Endothelial cell of umbilical vein (primary cell): ENCODE results near the gene CTIF. TPM values are rescaled to one million over a fixed set of nuclear protein-coding genes. Genes with fewer than 3 reads are reported as not detected.

ENCODE experiments used
- BruUV-seq: library from RNA; stranded (reverse); fragments of 400-500 nt; replicated peaks from 2 replicates; lab custom pipeline; 2021; lab: Mats Ljungman, UMichigan
- CTCF ChIA-PET: fragments of 300-600, 350-600 bp; sonication (Branson Sonifier 250); formaldehyde crosslinking; loops from one replicate; lab custom pipeline; 2021; ENCODE audit warnings: antibody characterized with exemption, inconsistent platforms; lab: Charles Lee
- POLR2A ChIA-PET: fragments of 300-600, 350-600 bp; sonication (Branson Sonifier 250); formaldehyde crosslinking; loops from one replicate; lab custom pipeline; 2021; ENCODE audit warnings: antibody characterized with exemption, inconsistent platforms; lab: Charles Lee
- DNase-seq: peaks from one replicate; pipeline ENCODE4 v3.0.0-alpha.2; 2011; ENCODE audit warnings: low read depth, low spot score
- FAIRE-seq: peaks from 2 replicates; lab custom pipeline; 2011; peaks lifted over from hg19 to GRCh38; lab: Jason Lieb, UNC
- H2AFZ ChIP-seq: 2 replicates; pipeline ENCODE4 v1.6.0; 2012; ENCODE audit warnings: low read depth, low read length, control low read depth, inconsistent platforms
- H3K27ac ChIP-seq: 2 replicates; pipeline ENCODE4 v1.5.1; 2011; ENCODE audit warnings: low read depth, mild to moderate bottlenecking, control low read depth, low read length, moderate library complexity; ENCODE audit not compliant: insufficient read depth
- H3K27me3 ChIP-seq, 2 experiments: 2 replicates each; pipeline versions ENCODE4 v1.6.0 to v1.6.1; 2011; ENCODE audit warnings: low read length in 2 of 2, mixed read lengths in 1 of 2; ENCODE audit not compliant: control insufficient read depth in 2 of 2, insufficient read depth in 2 of 2
- H3K36me3 ChIP-seq, 2 experiments: 2 replicates in 1 of 2; 3 replicates in 1 of 2; pipeline ENCODE4 v1.5.1; 2011; ENCODE audit warnings: low read length in 2 of 2, mild to moderate bottlenecking in 1 of 2, moderate library complexity in 1 of 2; ENCODE audit not compliant: control insufficient read depth in 2 of 2, insufficient read depth in 2 of 2; ENCODE audit errors: extremely low read depth in 1 of 2
- H3K4me1 ChIP-seq: 3 replicates; pipeline ENCODE4 v1.5.1; 2011; ENCODE audit warnings: mild to moderate bottlenecking, low read length; ENCODE audit not compliant: control insufficient read depth, insufficient read depth; ENCODE audit errors: extremely low read depth
- H3K4me2 ChIP-seq: 2 replicates; pipeline ENCODE4 v1.6.1; 2011; ENCODE audit warnings: low read length, control low read depth, mixed read lengths; ENCODE audit not compliant: insufficient read depth
- H3K4me3 ChIP-seq, 3 experiments: fragments of 200-600 bp in 1 of 3; sonication (generic), shearing (Covaris generic) in 1 of 3; replicated peaks in 1 of 3; 2 replicates each; pipeline ENCODE4 v1.5.1; 2011 to 2016; ENCODE audit warnings: control low read depth in 3 of 3, low read length in 3 of 3, mild to moderate bottlenecking in 2 of 3, inconsistent platforms in 1 of 3, low read depth in 1 of 3, moderate library complexity in 1 of 3; ENCODE audit not compliant: insufficient read depth in 1 of 3
- H3K79me2 ChIP-seq: 2 replicates; pipeline ENCODE4 v1.6.0; 2012; ENCODE audit warnings: low read length, inconsistent platforms; ENCODE audit not compliant: control insufficient read depth, insufficient read depth
- H3K9ac ChIP-seq: replicated peaks from 2 replicates; pipeline ENCODE3; 2011; ENCODE audit warnings: low read length, control low read depth; ENCODE audit not compliant: insufficient read depth; ENCODE audit errors: extremely low read depth
- H3K9me1 ChIP-seq: replicated peaks from 3 replicates; pipeline ENCODE4 v1.6.0; 2011; ENCODE audit warnings: mild to moderate bottlenecking, low read length; ENCODE audit not compliant: control insufficient read depth, insufficient read depth; ENCODE audit errors: extremely low read depth
- H3K9me3 ChIP-seq: replicated peaks from 2 replicates; pipeline ENCODE4 v1.5.1; 2012; ENCODE audit warnings: low read length, inconsistent platforms; ENCODE audit not compliant: control insufficient read depth, insufficient read depth
- H4K20me1 ChIP-seq: replicated peaks from 2 replicates; pipeline ENCODE3; 2011; ENCODE audit warnings: mild to moderate bottlenecking, low read length; ENCODE audit not compliant: control insufficient read depth, insufficient read depth; ENCODE audit errors: extremely low read depth
- EZH2 ChIP-seq: IDR thresholded peaks from 2 replicates; pipeline ENCODE4 v1.6.1; 2012; ENCODE audit warnings: borderline replicate concordance, low read depth, mild to moderate bottlenecking, moderate library complexity, low read length, inconsistent platforms; ENCODE audit not compliant: severe bottlenecking
- FOS ChIP-seq: IDR thresholded peaks from 2 replicates; pipeline ENCODE4 v1.6.1; 2011; ENCODE audit warnings: mild to moderate bottlenecking, low read length, moderate library complexity, borderline replicate concordance; ENCODE audit not compliant: insufficient read depth
- GATA2 ChIP-seq: IDR thresholded peaks from 2 replicates; pipeline ENCODE4 v1.7.0; 2011; ENCODE audit warnings: low read depth, mild to moderate bottlenecking, moderate library complexity, mixed read lengths, low read length; ENCODE audit not compliant: insufficient read length, insufficient read depth
- JUN ChIP-seq: IDR thresholded peaks from 2 replicates; pipeline ENCODE4 v1.6.1; 2011; ENCODE audit warnings: borderline replicate concordance, low read depth; ENCODE audit not compliant: insufficient read length, insufficient read depth
- MAX ChIP-seq: IDR thresholded peaks from 2 replicates; pipeline ENCODE4 v1.6.1; 2011; ENCODE audit not compliant: insufficient read depth, insufficient read length
- MYC ChIP-seq: IDR thresholded peaks from one replicate; pipeline ENCODE4 v1.6.1; 2011; ENCODE audit warnings: mild to moderate bottlenecking, low read depth, low read length
- POLR2A ChIP-seq: IDR thresholded peaks from 2 replicates; pipeline ENCODE4 v1.6.1; 2012; ENCODE audit warnings: low read depth, mild to moderate bottlenecking, control low read depth, low read length
- POLR2AphosphoS5 ChIP-seq: IDR thresholded peaks from 2 replicates; pipeline ENCODE4 v1.6.1; 2012; ENCODE audit warnings: low read depth, mild to moderate bottlenecking, control low read depth, low read length, moderate library complexity; ENCODE audit not compliant: insufficient read depth
- dilution Hi-C: fragments of 300-500 bp; cut with MboI; formaldehyde crosslinking; loops from one replicate; pipeline ENCODE4 v1.15.0; 2019; ENCODE audit warnings: low sequenced_read_pairs; ENCODE audit not compliant: extremely low pct_ligation_motif_present
- intact Hi-C: fragments of 100-400 bp; cut with micrococcal nuclease; formaldehyde crosslinking; loops from one replicate; pipeline ENCODE4 v1.10.0; 2022
- polyA plus RNA-seq, 4 experiments: library from polyadenylated mRNA; depleted of rRNA in 3 of 4; stranded (reverse) in 3 of 4; unstranded in 1 of 4; fragments of >200 nt; gene quantifications; 2 replicates each; pipeline versions ENCODE4 v1.2.1 to v1.2.3, GENCODE V29; 2011 to 2012; ENCODE audit warnings: missing spikeins in 1 of 4
- total RNA-seq: library from RNA; stranded (reverse); gene quantifications from 2 replicates; pipeline ENCODE4 v1.2.3, GENCODE V29; 2021
- TF ChIP-seq, protein P1 (sequence below), 2 donors: IDR thresholded peaks; 1 replicate in 1 of 2; 2 replicates in 1 of 2; pipeline ENCODE4 v1.5.1; 2011; ENCODE audit warnings: low read length in 2 of 2, mild to moderate bottlenecking in 2 of 2, moderate library complexity in 2 of 2, control low read depth in 1 of 2, inconsistent platforms in 1 of 2, low read depth in 1 of 2; ENCODE audit not compliant: insufficient read depth in 1 of 2; ENCODE audit errors: extremely low read depth in 1 of 2

The CTIF gene
- total and polyA plus RNA-seq, 2 donors (not counting 3 experiments of a cell fraction or from before 2014, with no cell fraction given) = 20.9 to 57.7 TPM

- H3K4me2 ChIP-seq = peak overlapping the region; percentile 38
- peak; percentile 91 for FAIRE-seq
- CTCF ChIA-PET = interaction anchor here (0.8 to 2.8 kb wide), 10 partner anchors 9 to 118 kb away, joined by 3 to 11 read pairs (median 4); no protein-coding TSS in a partner anchor
Measured at GRCh38 chr18:48545757-48546321, 7.0 kb downstream of the CTIF start.

GRCh38 chr18:48546396-48546795 lies 7.6 kb downstream of the CTIF start:
- H3K27ac ChIP-seq = peak overlapping the region; percentile 85
- DNase-seq = no peak

More at GRCh38 chr18:48545757-48546321, 7.0 kb downstream of the CTIF start:
- BruUV-seq = no TSS peak
- Histone ChIP-seq H3K4me3 (no peak overlapping the region), H3K9me1 (no peaks in the 10 kb centered on the region), H4K20me1 (no peaks in the 10 kb centered on the region), H3K4me1 (peaks cover 33% of the 10 kb centered on the region), H2AFZ (no peak overlapping the region), H3K36me3 (no peaks in the 10 kb centered on the region), H3K27me3 (no peaks in the 10 kb centered on the region), H3K9ac (peak overlapping the region; percentile 76), H3K9me3 (no peaks in the 10 kb centered on the region), H3K79me2 (peaks cover 45% of the 10 kb centered on the region), H3K27ac (peak overlapping the region; percentile 85)
- TF ChIP-seq EZH2 = no peak
- peak; percentile 51 for TF ChIP-seq MAX
- TF ChIP-seq POLR2A = no peak
- peak; percentile 49 for TF ChIP-seq JUN
- peak; percentile 92 for DNase-seq
- POLR2A ChIA-PET = interaction anchor here (0.6 to 1.2 kb wide), 2 partner anchors 15 to 118 kb away, joined by 4 to 5 read pairs; no protein-coding TSS in a partner anchor
- dilution Hi-C loops (no loop called here), intact Hi-C loops (loop anchor here (1.0 to 10.0 kb wide), 4 partner anchors 17 to 919 kb away; partner anchors contain the start of genes DYM and SMAD2)

More at GRCh38 chr18:48546396-48546795, 7.6 kb downstream of the CTIF start:
- CTCF ChIA-PET = interaction anchor here (0.8 to 2.8 kb wide), 10 partner anchors 9 to 118 kb away, joined by 3 to 11 read pairs (median 4); no protein-coding TSS in a partner anchor
- no peak for FAIRE-seq
- TF ChIP-seq MYC = no peak
- TF ChIP-seq MAX = no peak
- no peak for TF ChIP-seq EZH2
- TF ChIP-seq JUN = no peak
- TF ChIP-seq POLR2A = no peak
- TF ChIP-seq, protein P1, sequence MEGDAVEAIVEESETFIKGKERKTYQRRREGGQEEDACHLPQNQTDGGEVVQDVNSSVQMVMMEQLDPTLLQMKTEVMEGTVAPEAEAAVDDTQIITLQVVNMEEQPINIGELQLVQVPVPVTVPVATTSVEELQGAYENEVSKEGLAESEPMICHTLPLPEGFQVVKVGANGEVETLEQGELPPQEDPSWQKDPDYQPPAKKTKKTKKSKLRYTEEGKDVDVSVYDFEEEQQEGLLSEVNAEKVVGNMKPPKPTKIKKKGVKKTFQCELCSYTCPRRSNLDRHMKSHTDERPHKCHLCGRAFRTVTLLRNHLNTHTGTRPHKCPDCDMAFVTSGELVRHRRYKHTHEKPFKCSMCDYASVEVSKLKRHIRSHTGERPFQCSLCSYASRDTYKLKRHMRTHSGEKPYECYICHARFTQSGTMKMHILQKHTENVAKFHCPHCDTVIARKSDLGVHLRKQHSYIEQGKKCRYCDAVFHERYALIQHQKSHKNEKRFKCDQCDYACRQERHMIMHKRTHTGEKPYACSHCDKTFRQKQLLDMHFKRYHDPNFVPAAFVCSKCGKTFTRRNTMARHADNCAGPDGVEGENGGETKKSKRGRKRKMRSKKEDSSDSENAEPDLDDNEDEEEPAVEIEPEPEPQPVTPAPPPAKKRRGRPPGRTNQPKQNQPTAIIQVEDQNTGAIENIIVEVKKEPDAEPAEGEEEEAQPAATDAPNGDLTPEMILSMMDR (IDR thresholded peaks at IDR 0.05; ENCODE audit: extremely low read depth in 1 of 2, insufficient read depth in 1 of 2, low read depth in 1 of 2, low read length in 2 of 2) = no peak
- TF ChIP-seq FOS = no peak
- no peak for TF ChIP-seq GATA2
- no peak for TF ChIP-seq POLR2AphosphoS5
- BruUV-seq = no TSS peak
- no peak overlapping the region for H2AFZ ChIP-seq
- intact Hi-C loops (loop anchor here (10.0 kb wide), 2 partner anchors 612 to 918 kb away; partner anchors contain the start of genes DYM and SMAD2), dilution Hi-C loops (no loop called here)
- POLR2A ChIA-PET = interaction anchor here (1.2 kb wide), 1 partner anchor 15 kb away, joined by 4 read pairs; no protein-coding TSS in a partner anchor
- H4K20me1 ChIP-seq = no peaks in the 10 kb centered on the region
- no peaks in the 10 kb centered on the region for H3K27me3 ChIP-seq
- peak overlapping the region; percentile 76 for H3K9ac ChIP-seq
- H3K4me1 ChIP-seq = peaks cover 32% of the 10 kb centered on the region
- H3K79me2 ChIP-seq = peaks cover 44% of the 10 kb centered on the region
- no peak overlapping the region for H3K4me3 ChIP-seq
- no peaks in the 10 kb centered on the region for H3K36me3 ChIP-seq
- no peaks in the 10 kb centered on the region for H3K9me3 ChIP-seq
- no peaks in the 10 kb centered on the region for H3K9me1 ChIP-seq
- peak overlapping the region; percentile 38 for H3K4me2 ChIP-seq
